Measurements from ENCODE around the gene CREBZF.

Gene CREBZF

DNA sequence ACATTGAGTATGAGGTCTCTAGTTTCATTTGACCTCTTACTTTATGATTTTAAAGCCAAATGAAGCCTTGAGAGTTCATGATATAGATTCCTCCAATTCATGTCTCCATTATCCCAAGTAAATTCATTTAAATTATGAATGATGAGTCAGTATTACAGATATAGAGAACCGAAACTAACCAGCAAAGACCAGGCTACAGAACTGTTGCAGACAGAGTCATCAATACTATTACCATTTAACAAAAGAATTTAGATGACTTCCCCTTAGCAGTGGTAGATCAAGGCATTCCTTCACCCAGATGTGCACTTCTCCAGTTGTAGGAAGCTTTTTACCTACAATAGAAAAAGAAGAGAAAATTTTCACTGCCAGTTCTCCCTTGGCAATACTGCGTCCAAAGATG lies 32.8 kb upstream of the CREBZF start (continued):
- TF ChIP-seq ISL1 (CRISPR knock-in tag; IDR thresholded peaks at IDR 0.05) (no peak), OSR1 (CRISPR knock-in tag; IDR thresholded peaks at IDR 0.05) (no peak), ZFP30 (CRISPR knock-in tag; IDR thresholded peaks at IDR 0.05) (no peak), BACH2 (CRISPR knock-in tag; IDR thresholded peaks at IDR 0.05; ENCODE audit: borderline replicate concordance) (no peak), RARB (CRISPR knock-in tag; IDR thresholded peaks at IDR 0.05) (no peak), ZC3H10 (CRISPR knock-in tag; IDR thresholded peaks at IDR 0.05) (no peak), ESRRG (CRISPR knock-in tag; IDR thresholded peaks at IDR 0.05) (no peak), ARNTL (CRISPR knock-in tag; IDR thresholded peaks at IDR 0.05; ENCODE audit: borderline replicate concordance, low read depth) (no peak)

DNA sequence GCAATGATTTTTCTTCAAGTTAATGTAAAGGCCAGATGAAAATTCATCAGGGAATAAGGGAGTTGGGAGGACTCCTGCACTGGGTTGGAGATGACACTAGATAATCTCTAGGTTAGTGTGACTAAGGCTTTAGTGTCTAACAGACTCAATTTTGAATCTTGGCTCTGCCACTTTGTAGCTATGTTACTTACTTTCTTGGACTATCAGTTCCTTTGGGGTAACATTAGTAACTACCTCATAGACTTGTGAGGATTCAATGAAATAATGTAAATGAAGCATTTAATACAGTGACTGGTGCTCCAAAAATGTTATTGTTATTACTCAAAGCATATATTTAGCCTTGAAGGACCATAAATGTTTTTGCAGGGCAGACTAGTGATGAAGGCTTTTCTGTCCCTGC lies 30.6 kb upstream of the CREBZF start:
- ATAC-seq = peak; percentile 33; the same call in 2 of the 3 replicates
- TF ChIP-seq, protein P1, sequence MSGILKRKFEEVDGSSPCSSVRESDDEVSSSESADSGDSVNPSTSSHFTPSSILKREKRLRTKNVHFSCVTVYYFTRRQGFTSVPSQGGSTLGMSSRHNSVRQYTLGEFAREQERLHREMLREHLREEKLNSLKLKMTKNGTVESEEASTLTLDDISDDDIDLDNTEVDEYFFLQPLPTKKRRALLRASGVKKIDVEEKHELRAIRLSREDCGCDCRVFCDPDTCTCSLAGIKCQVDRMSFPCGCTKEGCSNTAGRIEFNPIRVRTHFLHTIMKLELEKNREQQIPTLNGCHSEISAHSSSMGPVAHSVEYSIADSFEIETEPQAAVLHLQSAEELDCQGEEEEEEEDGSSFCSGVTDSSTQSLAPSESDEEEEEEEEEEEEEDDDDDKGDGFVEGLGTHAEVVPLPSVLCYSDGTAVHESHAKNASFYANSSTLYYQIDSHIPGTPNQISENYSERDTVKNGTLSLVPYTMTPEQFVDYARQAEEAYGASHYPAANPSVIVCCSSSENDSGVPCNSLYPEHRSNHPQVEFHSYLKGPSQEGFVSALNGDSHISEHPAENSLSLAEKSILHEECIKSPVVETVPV (CRISPR knock-in tag; IDR thresholded peaks at IDR 0.05) = no peak

DNA sequence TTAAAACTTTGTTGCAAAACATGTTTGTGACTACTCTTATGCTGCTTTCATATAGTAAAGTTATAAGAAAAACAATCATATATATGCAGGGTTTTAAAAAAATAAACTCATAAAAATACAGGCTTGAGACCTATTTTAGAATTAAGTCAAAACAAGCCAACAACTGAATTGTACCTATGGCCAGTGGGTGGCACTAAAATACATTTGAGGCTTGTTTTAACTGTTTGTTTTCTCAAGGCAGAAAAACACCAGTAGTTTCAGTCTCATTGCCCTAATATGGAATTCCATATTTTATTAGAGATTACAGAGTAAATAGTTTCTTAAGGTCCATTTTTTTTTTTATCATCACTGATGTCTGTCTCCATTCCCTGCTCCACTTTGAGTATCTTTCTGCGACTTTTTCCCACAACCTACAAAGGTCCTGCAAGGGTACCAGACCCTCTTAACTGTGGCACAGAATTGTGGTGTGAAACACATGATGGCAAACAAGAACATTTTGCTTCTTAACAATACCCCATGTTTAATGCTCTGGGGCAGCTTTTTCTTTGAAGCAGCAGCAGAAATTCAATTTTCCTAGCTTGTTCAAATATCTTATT lies 29.6 kb upstream of the CREBZF start:
- ATAC-seq = peak; percentile 88
- TF ChIP-seq, protein P1 (CRISPR knock-in tag; IDR thresholded peaks at IDR 0.05) = no peak
- TF ChIP-seq PPARA (CRISPR knock-in tag; IDR thresholded peaks at IDR 0.05; ENCODE audit: borderline replicate concordance) (no peak), ESRRG (CRISPR knock-in tag; IDR thresholded peaks at IDR 0.05) (no peak), ARNTL (CRISPR knock-in tag; IDR thresholded peaks at IDR 0.05; ENCODE audit: borderline replicate concordance, low read depth) (no peak), OSR1 (CRISPR knock-in tag; IDR thresholded peaks at IDR 0.05) (no peak), CSDC2 (CRISPR knock-in tag; IDR thresholded peaks at IDR 0.05) (no peak), ZFP30 (CRISPR knock-in tag; IDR thresholded peaks at IDR 0.05) (no peak)
- TF ChIP-seq, protein P2, sequence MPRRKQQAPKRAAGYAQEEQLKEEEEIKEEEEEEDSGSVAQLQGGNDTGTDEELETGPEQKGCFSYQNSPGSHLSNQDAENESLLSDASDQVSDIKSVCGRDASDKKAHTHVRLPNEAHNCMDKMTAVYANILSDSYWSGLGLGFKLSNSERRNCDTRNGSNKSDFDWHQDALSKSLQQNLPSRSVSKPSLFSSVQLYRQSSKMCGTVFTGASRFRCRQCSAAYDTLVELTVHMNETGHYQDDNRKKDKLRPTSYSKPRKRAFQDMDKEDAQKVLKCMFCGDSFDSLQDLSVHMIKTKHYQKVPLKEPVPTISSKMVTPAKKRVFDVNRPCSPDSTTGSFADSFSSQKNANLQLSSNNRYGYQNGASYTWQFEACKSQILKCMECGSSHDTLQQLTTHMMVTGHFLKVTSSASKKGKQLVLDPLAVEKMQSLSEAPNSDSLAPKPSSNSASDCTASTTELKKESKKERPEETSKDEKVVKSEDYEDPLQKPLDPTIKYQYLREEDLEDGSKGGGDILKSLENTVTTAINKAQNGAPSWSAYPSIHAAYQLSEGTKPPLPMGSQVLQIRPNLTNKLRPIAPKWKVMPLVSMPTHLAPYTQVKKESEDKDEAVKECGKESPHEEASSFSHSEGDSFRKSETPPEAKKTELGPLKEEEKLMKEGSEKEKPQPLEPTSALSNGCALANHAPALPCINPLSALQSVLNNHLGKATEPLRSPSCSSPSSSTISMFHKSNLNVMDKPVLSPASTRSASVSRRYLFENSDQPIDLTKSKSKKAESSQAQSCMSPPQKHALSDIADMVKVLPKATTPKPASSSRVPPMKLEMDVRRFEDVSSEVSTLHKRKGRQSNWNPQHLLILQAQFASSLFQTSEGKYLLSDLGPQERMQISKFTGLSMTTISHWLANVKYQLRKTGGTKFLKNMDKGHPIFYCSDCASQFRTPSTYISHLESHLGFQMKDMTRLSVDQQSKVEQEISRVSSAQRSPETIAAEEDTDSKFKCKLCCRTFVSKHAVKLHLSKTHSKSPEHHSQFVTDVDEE (CRISPR knock-in tag; IDR thresholded peaks at IDR 0.05) = no peak
- TF ChIP-seq, protein P3, sequence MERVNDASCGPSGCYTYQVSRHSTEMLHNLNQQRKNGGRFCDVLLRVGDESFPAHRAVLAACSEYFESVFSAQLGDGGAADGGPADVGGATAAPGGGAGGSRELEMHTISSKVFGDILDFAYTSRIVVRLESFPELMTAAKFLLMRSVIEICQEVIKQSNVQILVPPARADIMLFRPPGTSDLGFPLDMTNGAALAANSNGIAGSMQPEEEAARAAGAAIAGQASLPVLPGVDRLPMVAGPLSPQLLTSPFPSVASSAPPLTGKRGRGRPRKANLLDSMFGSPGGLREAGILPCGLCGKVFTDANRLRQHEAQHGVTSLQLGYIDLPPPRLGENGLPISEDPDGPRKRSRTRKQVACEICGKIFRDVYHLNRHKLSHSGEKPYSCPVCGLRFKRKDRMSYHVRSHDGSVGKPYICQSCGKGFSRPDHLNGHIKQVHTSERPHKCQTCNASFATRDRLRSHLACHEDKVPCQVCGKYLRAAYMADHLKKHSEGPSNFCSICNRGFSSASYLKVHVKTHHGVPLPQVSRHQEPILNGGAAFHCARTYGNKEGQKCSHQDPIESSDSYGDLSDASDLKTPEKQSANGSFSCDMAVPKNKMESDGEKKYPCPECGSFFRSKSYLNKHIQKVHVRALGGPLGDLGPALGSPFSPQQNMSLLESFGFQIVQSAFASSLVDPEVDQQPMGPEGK (CRISPR knock-in tag; IDR thresholded peaks at IDR 0.05; ENCODE audit: borderline replicate concordance) = no peak

DNA sequence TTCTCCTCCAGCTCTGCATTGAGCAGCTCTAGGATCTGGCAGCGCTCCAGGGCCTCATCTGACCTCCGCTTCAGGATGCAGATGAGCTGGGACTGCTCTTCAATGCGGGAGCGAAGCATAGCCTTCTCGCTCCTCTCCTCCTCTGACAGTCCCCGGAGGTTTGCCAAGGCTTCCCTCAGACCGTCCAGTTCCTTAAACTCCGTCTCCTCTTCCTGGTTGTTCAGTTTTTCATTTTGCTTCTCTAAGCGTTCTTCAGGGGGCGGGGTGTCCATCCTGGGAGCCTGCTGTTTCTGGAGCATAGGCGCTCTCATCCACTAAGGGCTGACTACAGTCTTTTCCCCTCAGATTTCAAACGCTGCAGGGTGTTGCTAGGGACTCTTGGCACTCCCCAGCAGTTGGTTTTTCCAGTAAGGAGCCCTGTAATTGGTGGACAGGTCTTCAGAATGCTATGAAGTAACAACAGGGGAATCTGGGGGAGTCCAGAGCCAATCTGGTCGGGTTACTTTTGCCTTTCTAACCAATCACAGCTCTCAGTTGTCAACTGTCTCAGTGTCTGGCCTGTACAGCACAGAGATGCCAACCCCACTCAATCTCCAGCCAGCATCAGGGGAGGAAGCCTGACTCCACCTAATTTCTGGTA lies 21.0 kb upstream of the CREBZF start, which contains the start of gene CCDC89:
Gene CCDC89 (minus strand): TSS at position 376 of the 640 bp plus-strand sequence. CDS start 65 bp downstream, at position 311.
- TF ChIP-seq ZNF70 (CRISPR knock-in tag; IDR thresholded peaks at IDR 0.05) (no peak), ARNTL (CRISPR knock-in tag; IDR thresholded peaks at IDR 0.05; ENCODE audit: borderline replicate concordance, low read depth) (no peak), PPARA (CRISPR knock-in tag; IDR thresholded peaks at IDR 0.05; ENCODE audit: borderline replicate concordance) (no peak), CSDC2 (CRISPR knock-in tag; IDR thresholded peaks at IDR 0.05) (no peak), OSR1 (CRISPR knock-in tag; IDR thresholded peaks at IDR 0.05) (no peak), ESRRG (CRISPR knock-in tag; IDR thresholded peaks at IDR 0.05) (no peak), BACH2 (CRISPR knock-in tag; IDR thresholded peaks at IDR 0.05; ENCODE audit: borderline replicate concordance) (no peak), ISL1 (CRISPR knock-in tag; IDR thresholded peaks at IDR 0.05) (no peak), ZFP30 (CRISPR knock-in tag; IDR thresholded peaks at IDR 0.05) (no peak)
- TF ChIP-seq, protein P1 (CRISPR knock-in tag; IDR thresholded peaks at IDR 0.05) = no peak
- TF ChIP-seq, protein P4, sequence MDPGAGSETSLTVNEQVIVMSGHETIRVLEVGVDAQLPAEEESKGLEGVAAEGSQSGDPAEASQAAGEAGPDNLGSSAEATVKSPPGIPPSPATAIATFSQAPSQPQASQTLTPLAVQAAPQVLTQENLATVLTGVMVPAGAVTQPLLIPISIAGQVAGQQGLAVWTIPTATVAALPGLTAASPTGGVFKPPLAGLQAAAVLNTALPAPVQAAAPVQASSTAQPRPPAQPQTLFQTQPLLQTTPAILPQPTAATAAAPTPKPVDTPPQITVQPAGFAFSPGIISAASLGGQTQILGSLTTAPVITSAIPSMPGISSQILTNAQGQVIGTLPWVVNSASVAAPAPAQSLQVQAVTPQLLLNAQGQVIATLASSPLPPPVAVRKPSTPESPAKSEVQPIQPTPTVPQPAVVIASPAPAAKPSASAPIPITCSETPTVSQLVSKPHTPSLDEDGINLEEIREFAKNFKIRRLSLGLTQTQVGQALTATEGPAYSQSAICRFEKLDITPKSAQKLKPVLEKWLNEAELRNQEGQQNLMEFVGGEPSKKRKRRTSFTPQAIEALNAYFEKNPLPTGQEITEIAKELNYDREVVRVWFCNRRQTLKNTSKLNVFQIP (CRISPR knock-in tag; IDR thresholded peaks at IDR 0.05; ENCODE audit: borderline replicate concordance, low read depth) = no peak
- peak; percentile 95 for ATAC-seq

Measured in SK-N-SH treated with all-trans-retinoic acid at 6 μM for 48 hours (cell line).